Stimulated activated naive CD4-positive, alpha-beta T cell (primary cell): ENCODE measurements around the gene FHIT.

Experiments used
- DNase-seq, 6 experiments: peaks; one replicate each; lab custom pipeline; 2025; lab: John Stamatoyannopoulos, UW

The FHIT gene

GRCh38 chr3:61169621-61170251 lies 81.5 kb downstream of the FHIT start:
- DNase-seq: no peak

DNA sequence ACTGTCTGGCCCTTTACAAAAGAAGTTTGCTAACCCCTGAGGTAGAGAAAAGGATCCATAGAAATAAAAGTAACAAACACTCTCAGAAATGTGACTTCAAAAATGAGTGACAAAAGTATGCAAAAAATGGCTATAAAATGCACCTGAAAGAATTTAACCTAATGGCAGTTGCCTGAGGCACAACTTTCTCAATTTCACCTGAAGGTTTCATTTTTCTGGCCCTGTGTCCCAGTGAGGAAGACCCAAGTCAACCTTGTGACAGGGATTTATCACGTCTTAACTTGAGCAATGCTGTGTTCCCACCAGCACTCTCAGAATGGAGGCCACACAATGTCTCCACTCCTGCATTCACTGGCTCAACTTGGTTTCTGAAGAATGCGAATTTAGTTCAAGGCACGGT lies 83.0 kb downstream of the FHIT start:
- DNase-seq: no peak

- no peak for DNase-seq
Observed at GRCh38 chr3:61162965-61163364, 88.3 kb downstream of the FHIT start.

DNA sequence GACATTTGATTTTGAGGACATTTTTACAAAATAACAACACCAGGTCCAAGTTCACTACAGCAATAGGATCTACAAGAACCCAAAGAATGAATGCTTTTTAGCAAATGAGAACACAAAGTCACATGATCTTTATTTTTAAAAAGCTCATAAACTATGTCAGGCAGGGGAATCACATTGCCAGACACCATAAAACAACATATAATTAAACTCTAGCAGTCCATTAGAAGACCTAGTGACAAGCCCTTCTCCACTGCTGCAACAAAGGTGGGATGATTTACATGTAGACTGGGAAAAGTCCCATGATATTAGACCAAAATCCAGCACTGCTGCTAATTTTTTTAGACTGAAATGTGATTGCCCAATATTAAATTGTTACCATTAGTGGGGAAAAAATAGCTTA lies 92.6 kb downstream of the FHIT start:
- DNase-seq: no peak

DNA sequence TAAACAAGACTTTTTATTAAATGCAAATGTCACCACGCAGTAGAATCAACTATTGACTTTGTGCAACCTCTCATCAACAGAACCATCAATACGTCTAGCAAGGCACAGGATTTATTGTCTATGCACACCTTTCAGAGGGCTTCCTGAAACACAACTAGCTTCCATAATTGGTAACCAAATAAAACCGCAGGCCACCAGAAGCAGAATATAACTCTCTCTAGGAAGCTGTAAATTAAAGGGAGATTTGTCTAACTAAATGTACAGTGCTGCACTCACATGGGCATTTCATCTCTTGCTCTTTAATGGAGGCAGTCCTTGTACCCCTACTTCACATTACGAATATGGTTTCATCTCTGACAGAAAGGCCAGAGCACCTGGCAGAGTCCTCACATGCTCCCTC lies 93.0 kb downstream of the FHIT start:
- DNase-seq: no peak

DNA sequence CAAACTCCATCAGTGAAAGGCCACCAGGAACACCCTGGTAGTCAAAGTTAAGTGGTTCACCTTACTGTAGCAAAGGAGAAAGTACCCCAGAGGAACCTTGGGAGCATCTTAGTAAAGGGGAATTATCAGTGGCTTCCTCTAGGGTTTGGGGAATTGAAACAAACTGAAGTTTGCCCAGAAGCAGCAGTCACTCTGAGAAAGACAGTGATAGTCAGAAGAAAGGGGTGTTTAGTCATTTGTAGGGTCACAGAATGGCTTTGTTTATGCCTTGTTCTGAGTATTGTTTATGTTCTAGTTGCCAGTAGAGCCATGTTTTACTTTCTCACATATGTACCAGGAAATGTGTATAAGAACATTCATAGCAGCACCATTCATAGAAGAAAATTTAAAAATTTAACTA lies 93.8 kb downstream of the FHIT start:
- no peak for DNase-seq

- DNase-seq: no peak
Observed at GRCh38 chr3:61155701-61156292, 95.5 kb downstream of the FHIT start.

DNA sequence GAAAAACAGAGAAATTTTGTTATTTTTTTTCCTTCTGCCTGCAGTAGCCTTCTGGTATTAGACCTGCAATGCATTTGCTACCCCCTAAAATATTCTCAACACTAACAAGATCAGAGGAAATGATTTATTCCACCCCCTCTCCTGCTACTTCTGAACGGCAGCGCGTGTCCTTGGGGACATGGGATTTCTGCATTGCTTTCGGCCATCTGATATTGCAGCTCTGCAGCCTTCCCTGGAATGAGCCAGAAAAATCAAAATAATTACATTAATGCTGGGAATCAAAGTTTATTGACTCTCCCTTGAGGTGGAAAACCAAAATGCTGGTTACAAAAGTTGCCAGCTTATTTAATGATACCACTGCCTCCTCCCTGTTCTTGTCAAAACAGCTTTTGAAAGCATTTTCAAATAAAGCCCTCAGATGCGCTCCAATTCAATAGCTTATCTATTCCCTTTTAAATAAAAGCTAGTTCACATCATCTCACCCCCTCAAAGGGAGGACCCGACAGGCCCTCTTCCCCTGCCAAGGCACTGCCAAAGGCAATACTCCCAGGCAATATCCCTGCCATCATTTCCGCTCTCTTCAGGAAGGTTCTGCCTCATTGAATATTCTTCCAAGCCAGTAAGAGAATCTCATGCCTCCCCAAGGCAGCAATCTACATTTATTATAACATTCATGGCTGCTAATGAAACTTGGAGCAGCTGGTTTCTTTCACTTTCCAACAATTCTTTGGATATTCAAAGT lies 96.6 kb downstream of the FHIT start:
- no peak for DNase-seq

- DNase-seq: no peak
Observed at GRCh38 chr3:61152071-61152470, 99.2 kb downstream of the FHIT start.

DNA sequence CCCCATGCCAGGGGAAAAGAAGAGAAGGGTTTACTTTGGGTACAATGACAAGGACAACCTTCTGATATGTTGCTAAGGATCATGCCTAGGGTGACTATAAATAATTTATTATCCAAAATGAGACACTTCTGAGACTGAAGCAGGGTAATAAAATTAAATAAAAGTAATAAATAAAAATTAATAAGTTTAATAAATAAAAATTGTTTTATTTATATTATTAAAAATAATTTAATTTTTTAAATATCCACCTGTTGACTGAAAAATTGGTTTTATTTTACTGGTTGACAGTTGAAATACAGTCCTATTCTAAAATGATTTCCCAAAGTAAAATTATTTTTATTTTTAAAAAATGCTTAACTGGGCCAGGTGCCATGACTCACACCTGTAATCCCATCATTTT lies 102.0 kb downstream of the FHIT start:
- DNase-seq: no peak

- no peak for DNase-seq
Observed at GRCh38 chr3:61146010-61146890, 105.0 kb downstream of the FHIT start.

DNA sequence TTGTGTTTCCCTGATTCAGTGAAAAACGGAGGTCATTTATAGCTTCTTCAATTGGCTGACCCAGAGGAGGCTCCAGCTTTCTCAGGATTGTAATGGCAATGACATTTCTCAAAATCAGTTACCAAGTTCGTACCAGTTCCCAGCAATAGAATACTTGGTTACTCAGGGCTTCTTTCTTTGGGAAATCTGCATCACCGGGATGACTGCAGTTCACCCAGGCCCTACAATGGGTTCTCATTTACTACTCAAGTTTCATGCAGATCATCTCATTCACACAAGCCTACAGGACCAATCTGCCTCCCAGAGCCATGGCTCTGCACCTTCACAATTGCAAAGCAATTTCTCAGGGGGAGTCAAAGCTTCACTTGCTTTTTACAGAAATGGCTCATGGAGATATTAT lies 109.6 kb downstream of the FHIT start:
- DNase-seq: no peak

- no peak for DNase-seq
Observed at GRCh38 chr3:61141227-61141626, 110.0 kb downstream of the FHIT start.

GRCh38 chr3:61139686-61140085 lies 111.6 kb downstream of the FHIT start:
- no peak for DNase-seq

- DNase-seq: no peak
Observed at GRCh38 chr3:61138401-61138800, 112.9 kb downstream of the FHIT start.

- no peak for DNase-seq
Observed at GRCh38 chr3:61136191-61136590, 115.1 kb downstream of the FHIT start.

DNA sequence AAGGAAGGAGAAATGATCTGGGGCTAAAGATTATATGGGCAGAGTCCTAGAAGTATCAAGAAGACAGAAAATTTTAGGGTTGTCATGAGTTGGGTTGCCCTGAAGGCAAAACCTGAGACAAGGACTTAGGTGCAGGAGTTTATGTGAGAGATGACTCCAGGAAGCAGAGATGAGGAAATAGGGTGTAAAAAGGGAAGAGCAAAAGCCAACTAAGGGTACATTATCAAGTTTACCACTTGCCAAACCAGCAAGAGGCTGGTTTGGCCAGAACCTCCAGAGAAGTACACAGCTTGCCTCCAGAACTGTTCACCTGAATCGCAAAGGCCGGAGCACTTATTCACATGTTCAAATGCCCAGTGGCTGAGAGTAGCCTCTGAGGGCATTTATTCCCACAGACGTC lies 116.7 kb downstream of the FHIT start:
- DNase-seq: no peak

DNA sequence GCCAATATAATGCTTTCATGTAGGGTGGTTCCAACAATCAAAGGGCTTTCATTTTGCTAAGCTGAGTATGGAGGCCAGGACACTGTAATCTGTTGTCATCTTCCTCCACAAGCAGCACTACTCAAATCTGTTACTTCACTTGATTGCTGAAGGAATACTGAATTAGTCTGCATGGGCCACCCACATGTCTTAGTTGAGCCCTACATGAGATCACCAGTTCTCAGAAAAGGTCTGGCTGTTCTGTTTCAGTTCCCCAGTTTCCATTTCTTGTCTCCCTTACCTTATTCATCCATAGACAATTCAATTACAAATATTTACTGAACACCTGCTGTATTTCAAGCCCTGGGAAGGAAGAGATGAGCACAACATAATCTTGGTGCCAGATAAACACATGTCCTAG lies 119.2 kb downstream of the FHIT start:
- DNase-seq: no peak

DNA sequence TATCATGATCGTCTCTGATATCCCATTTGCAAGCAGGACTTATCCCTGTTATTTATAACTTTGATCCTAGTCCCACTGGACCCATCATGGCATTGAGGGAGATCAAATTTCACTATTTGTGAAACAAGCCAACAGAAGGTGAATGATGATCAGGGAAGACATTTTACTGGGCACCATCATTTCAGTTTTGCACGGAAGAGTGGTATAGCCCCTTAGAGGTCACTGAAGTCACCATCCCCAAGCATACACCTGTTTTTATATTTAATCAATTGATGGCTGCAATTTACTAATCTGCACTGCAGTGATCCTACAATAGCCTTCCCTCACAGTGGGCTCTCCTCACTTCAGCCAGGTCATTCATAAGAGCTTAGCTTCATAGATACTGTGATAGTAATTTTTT lies 132.4 kb downstream of the FHIT start:
- DNase-seq: no peak

GRCh38 chr3:61117045-61117898 lies 134.0 kb downstream of the FHIT start:
- no peak for DNase-seq

- DNase-seq: no peak
Observed at GRCh38 chr3:61114316-61114953, 136.8 kb downstream of the FHIT start.
